ENCODE measurements around the gene QPCTL. TPM values are rescaled to one million over a fixed set of nuclear protein-coding genes. Genes with fewer than 3 reads are reported as not detected.

QPCTL gene
- polyA plus RNA-seq, 1 experiment: 16.8 TPM

DNA sequence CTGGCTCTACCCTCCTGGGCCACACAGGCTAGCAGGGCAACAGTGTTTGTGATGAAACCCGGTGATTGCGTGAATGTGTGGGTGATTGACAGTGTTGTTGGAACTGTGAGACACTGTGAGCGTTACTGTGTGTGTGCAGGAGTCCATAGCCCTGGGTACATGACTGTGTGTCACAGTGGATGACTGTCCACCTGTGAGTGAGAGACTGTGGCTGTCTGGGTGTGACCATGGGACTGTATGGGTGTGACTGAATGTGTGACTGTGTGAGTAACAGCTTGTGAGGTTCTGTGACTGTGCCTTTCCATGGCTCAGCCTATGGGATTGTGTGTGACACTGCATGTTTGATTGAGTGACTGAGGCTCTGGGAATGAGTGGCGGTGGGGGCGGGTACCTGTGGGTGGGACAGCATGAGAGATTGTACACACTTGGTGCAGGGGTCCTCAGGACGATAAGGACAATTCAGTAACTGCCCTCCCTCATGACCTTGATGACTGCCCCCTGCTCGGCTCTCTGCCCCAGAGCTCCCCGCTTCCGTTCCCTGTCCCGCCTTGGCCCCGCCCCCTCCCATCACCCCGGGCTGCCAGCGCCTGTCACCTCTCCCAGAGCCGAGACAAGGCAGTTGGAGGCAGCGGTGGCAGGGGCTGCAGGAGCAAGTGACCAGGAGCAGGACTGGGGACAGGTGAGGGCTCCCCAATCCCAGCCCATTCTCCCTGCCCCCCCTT, 24.7 kb upstream of the QPCTL start, which contains the start of gene GIPR:
Gene GIPR (plus strand): TSS at position 602 of the 722 bp plus-strand sequence. CDS start 1,300 bp downstream, outside the sequence.
- TF ChIP-seq, protein P1, sequence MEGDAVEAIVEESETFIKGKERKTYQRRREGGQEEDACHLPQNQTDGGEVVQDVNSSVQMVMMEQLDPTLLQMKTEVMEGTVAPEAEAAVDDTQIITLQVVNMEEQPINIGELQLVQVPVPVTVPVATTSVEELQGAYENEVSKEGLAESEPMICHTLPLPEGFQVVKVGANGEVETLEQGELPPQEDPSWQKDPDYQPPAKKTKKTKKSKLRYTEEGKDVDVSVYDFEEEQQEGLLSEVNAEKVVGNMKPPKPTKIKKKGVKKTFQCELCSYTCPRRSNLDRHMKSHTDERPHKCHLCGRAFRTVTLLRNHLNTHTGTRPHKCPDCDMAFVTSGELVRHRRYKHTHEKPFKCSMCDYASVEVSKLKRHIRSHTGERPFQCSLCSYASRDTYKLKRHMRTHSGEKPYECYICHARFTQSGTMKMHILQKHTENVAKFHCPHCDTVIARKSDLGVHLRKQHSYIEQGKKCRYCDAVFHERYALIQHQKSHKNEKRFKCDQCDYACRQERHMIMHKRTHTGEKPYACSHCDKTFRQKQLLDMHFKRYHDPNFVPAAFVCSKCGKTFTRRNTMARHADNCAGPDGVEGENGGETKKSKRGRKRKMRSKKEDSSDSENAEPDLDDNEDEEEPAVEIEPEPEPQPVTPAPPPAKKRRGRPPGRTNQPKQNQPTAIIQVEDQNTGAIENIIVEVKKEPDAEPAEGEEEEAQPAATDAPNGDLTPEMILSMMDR (IDR thresholded peaks at IDR 0.05; ENCODE audit: insufficient read depth, low read depth, low read length): no peak
- Histone ChIP-seq H3K36me3 (ENCODE audit: control insufficient read depth, insufficient read depth, low read length) (no peaks in the 10 kb centered on the region), H3K4me3 (ENCODE audit: low read depth, low read length) (peak within 1 kb of the TSS; percentile 40), H3K27me3 (ENCODE audit: control insufficient read depth, insufficient read depth, low read length) (peaks cover 1% of the 10 kb centered on the region; the same call in 1 of the 2 replicates)
- DNase-seq (ENCODE audit: low read depth): no peak
- ChIA-PET POLR2A (interaction anchor here (0.5 to 0.6 kb wide), 2 partner anchors 160 to 629 kb away, joined by 4 to 10 read pairs; partner anchors contain the start of gene CLASRP), CTCF (interaction anchor here (1.0 to 2.1 kb wide), 3 partner anchors 13 to 28 kb away, joined by 3 to 22 read pairs (median 8); no protein-coding TSS in a partner anchor)

DNA sequence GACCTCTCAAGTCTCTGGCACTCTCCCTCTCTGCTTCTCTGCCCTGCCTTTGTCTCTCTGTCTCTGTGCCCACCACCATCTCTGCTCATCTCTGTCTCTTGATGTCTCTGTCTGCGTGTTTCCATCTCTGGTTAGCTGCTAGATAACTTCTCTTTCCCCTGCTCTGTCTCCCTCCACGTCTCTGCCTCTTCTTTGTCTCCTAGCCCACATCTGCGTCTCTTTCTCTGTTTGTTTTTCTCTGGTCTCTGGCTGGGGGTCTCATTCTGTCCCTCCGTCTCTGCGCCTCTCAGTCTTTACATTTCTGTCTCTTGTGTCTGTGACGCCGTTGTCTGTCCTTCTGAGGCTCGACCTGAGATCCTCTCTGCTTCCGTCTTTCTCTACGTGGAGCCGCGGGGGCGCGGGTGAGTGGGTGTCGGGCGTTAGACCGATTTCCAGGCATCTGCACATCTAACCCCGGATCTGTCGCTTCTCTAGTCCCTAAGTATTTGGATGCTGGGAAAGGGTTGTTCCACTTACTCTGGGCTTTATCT, 24.1 kb upstream of the QPCTL start:
- no peaks in the 10 kb centered on the region for H3K36me3 ChIP-seq (ENCODE audit: control insufficient read depth, insufficient read depth, low read length)
- DNase-seq (ENCODE audit: low read depth): no peak
- ChIA-PET POLR2A (no interaction called here), CTCF (interaction anchor here (1.0 to 2.1 kb wide), 4 partner anchors 12 to 27 kb away, joined by 3 to 22 read pairs (median 6); no protein-coding TSS in a partner anchor)
- TF ChIP-seq, protein P1 (IDR thresholded peaks at IDR 0.05; ENCODE audit: insufficient read depth, low read depth, low read length): no peak
- peaks cover 1% of the 10 kb centered on the region; the same call in 1 of the 2 replicates for H3K27me3 ChIP-seq (ENCODE audit: control insufficient read depth, insufficient read depth, low read length)
- peak overlapping the region; percentile 40 for H3K4me3 ChIP-seq (ENCODE audit: low read depth, low read length)

DNA sequence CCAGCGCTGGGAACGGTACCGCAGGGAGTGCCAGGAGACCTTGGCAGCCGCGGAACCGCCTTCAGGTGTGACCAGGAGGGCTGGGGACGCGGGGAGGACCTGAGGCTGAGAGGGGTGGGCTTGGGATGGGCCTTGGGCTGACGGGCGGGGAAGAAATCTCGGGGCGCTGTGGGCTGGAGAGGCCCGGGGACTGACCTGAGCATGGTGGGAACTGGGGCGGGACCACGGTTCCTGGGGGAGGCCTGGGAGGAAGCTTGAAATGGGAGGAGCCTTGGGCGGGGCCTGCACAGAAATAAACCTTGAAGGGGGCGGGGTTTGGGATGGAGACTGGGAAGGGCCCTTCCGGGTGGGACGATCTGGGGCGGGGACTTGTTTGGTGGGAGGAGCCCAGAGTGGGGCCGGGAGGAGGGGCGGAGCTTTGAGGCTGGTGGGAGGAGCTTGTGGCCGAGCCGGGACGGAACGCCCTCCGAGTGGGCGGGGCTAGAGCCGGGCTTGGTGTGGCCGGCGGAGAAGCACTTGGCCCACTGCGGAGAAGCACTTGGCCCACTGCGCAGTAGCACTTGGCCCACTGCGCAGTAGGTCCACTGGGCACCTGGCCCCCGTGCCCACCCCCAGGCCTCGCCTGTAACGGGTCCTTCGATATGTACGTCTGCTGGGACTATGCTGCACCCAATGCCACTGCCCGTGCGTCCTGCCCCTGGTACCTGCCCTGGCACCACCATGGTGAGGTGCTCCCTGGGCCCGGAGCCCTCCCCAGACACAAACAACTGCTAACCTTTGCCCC, 21.6 kb upstream of the QPCTL start:
- Histone ChIP-seq H3K27me3 (ENCODE audit: control insufficient read depth, insufficient read depth, low read length) (peaks cover 1% of the 10 kb centered on the region; the same call in 1 of the 2 replicates), H3K4me3 (ENCODE audit: low read depth, low read length) (peak overlapping the region; percentile 29), H3K36me3 (ENCODE audit: control insufficient read depth, insufficient read depth, low read length) (no peaks in the 10 kb centered on the region)
- ChIA-PET CTCF (interaction anchor here (0.8 to 1.2 kb wide), 5 partner anchors 10 to 185 kb away, joined by 3 to 5 read pairs (median 3); partner anchors contain the start of gene SNRPD2), POLR2A (interaction anchor here (0.6 kb wide), 3 partner anchors 55 to 112 kb away, joined by 5 to 15 read pairs (median 14); partner anchors contain the start of gene DMPK)
- TF ChIP-seq, protein P1 (IDR thresholded peaks at IDR 0.05; ENCODE audit: insufficient read depth, low read depth, low read length): no peak
- DNase-seq (ENCODE audit: low read depth): no peak

DNA sequence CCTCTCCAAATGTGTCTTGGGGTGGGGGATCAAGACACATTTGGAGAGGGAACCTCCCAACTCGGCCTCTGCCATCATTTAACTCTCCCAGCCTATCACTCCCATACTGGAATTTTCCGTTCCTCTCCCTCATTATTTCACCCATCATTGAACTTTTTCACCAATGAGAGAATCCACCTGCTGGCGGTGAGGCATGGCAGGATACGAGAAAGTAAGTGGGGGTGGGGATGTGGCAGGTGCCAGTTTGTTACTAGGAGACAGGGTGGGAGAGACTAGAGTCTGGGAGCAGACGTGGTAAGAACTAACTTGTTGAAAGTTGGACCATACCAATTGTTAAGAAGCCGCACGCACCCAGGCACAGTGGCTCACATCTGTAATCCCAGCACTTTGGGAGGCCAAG, 17.5 kb upstream of the QPCTL start:
- TF ChIP-seq, protein P1 (IDR thresholded peaks at IDR 0.05; ENCODE audit: insufficient read depth, low read depth, low read length): no peak
- DNase-seq (ENCODE audit: low read depth): no peak
- CTCF ChIA-PET: interaction anchor here (0.8 to 2.1 kb wide), 2 partner anchors 18 to 19 kb away, joined by 4 to 5 read pairs; partner anchors contain the start of gene QPCTL
- Histone ChIP-seq H3K4me3 (ENCODE audit: low read depth, low read length) (no peak overlapping the region), H3K27me3 (ENCODE audit: control insufficient read depth, insufficient read depth, low read length) (no peaks in the 10 kb centered on the region), H3K36me3 (ENCODE audit: control insufficient read depth, insufficient read depth, low read length) (no peaks in the 10 kb centered on the region)
- POLR2A ChIA-PET: no interaction called here
